GM12873 (cell line): ENCODE results near the gene IL32.

Experiments
- CTCF ChIP-seq: IDR thresholded peaks from 2 replicates; pipeline ENCODE4 v1.5.1; 2012; ENCODE audit warnings: low read depth, mild to moderate bottlenecking, moderate library complexity, low read length, control low read depth; ENCODE audit not compliant: insufficient read depth; ENCODE audit errors: missing control alignments

IL32 gene

GRCh38 chr16:3049921-3050481, 15.4 kb upstream of the IL32 start:
- no peak for TF ChIP-seq CTCF

- TF ChIP-seq CTCF, result no peak
Measured at GRCh38 chr16:3050487-3050886, 15.0 kb upstream of the IL32 start.

GRCh38 chr16:3051009-3051408, 14.4 kb upstream of the IL32 start:
- no peak for TF ChIP-seq CTCF

- TF ChIP-seq CTCF, result no peak
Measured at GRCh38 chr16:3051494-3051893, 13.9 kb upstream of the IL32 start.

- no peak for TF ChIP-seq CTCF
Measured at GRCh38 chr16:3054965-3055733, 10.3 kb upstream of the IL32 start.

- no peak for TF ChIP-seq CTCF
Measured at GRCh38 chr16:3056336-3057180, 8.9 kb upstream of the IL32 start.
